ENCODE data around the gene STAM2. TPM values are rescaled to one million over a fixed set of nuclear protein-coding genes. Genes with fewer than 3 reads are reported as not detected.
A peak's percentile ranks its signal among the peaks of the same experiment; 100 is the strongest.

The STAM2 gene
- total RNA-seq, 1 experiment from 2014 or later, result 27.6 TPM

DNA sequence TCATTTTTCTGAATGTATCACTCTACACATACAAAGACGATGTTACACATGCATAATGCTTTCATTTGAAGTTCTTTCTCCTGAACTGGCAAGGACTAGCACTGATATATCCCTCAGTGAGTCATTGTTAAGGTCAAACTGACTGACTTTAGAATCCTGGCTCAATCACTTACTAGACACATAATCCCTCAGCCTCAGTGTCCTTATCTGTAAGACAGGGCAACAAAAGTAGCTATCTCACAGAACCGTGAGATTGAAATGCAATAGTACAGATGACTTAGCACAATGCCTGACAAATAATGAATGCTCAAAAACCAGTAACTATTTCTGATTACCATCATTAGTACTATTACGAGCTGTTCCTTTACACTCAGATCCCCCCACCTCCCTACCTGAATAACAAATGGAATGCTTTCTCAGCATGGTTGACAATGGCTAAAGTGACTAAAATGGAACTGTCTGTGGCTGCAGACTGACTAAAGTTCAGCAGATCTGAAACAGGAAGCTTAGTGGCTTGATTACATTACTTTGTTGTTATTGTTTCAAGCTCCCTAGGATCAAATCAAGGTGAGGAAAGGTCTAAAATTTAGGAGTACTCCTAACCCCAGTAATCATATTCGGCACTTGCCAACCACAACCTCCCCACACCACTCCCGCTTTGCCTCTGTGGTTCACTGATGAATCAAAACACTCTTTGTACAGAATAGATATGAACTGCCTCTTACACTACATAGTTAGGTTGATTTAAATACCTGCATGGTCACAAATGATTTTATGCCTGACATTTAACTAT, 40.9 kb downstream of the STAM2 start:
- H3K9me3 Mint-ChIP-seq (ENCODE audit: unreplicated experiment), result no peaks in the 10 kb centered on the region
- BruUV-seq (replicated peaks), result no TSS peak

DNA sequence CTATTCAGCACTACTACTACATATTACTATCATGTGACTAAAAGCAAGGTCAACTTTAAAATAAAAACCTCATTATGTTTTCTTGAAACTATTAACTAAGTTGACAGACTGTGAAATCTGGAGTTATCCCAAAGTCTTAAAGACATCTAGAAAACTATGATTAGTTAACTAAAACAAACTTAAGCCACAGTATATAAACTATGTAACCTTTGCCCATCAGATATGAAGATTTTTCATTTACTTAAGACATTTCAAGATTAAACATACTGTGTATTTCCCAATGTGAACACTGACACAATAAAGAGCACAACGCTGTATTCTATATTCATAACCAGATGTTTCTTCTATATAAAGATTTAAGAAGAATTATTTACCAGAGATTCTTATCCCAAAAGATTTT, 43.3 kb downstream of the STAM2 start:
- no TSS peak for BruUV-seq (replicated peaks)
- TF ChIP-seq, protein P1, sequence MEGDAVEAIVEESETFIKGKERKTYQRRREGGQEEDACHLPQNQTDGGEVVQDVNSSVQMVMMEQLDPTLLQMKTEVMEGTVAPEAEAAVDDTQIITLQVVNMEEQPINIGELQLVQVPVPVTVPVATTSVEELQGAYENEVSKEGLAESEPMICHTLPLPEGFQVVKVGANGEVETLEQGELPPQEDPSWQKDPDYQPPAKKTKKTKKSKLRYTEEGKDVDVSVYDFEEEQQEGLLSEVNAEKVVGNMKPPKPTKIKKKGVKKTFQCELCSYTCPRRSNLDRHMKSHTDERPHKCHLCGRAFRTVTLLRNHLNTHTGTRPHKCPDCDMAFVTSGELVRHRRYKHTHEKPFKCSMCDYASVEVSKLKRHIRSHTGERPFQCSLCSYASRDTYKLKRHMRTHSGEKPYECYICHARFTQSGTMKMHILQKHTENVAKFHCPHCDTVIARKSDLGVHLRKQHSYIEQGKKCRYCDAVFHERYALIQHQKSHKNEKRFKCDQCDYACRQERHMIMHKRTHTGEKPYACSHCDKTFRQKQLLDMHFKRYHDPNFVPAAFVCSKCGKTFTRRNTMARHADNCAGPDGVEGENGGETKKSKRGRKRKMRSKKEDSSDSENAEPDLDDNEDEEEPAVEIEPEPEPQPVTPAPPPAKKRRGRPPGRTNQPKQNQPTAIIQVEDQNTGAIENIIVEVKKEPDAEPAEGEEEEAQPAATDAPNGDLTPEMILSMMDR (IDR thresholded peaks at IDR 0.05; ENCODE audit: unreplicated experiment), result no peak
- no peaks in the 10 kb centered on the region for H3K4me1 Mint-ChIP-seq (ENCODE audit: insufficient read depth, unreplicated experiment)
- no peak overlapping the region for H3K4me3 Mint-ChIP-seq (ENCODE audit: unreplicated experiment)
- H3K36me3 Mint-ChIP-seq (ENCODE audit: insufficient read depth, unreplicated experiment), result peaks cover 4% of the 10 kb centered on the region
- H3K27ac Mint-ChIP-seq (ENCODE audit: low read depth, unreplicated experiment), result no peak overlapping the region
- CTCF ChIA-PET, result interaction anchor here (0.6 kb wide), 1 partner anchor 10 kb away, joined by 3 read pairs; no protein-coding TSS in a partner anchor
- H3K9me3 Mint-ChIP-seq (ENCODE audit: unreplicated experiment), result no peaks in the 10 kb centered on the region
- intact Hi-C loops (cut with micrococcal nuclease), result no loop called here
- H3K27me3 Mint-ChIP-seq (ENCODE audit: insufficient read depth, unreplicated experiment), result no peaks in the 10 kb centered on the region
- POLR2A ChIA-PET, result no interaction called here
- no peak for DNase-seq (ENCODE audit: unreplicated experiment)

More for the DNA sequence above, 40.9 kb downstream of the STAM2 start:
- TF ChIP-seq, protein P1 (IDR thresholded peaks at IDR 0.05; ENCODE audit: unreplicated experiment), result no peak
- Mint-ChIP-seq H3K27ac (ENCODE audit: low read depth, unreplicated experiment) (no peak overlapping the region), H3K36me3 (ENCODE audit: insufficient read depth, unreplicated experiment) (peaks cover 4% of the 10 kb centered on the region), H3K4me1 (ENCODE audit: insufficient read depth, unreplicated experiment) (no peaks in the 10 kb centered on the region), H3K4me3 (ENCODE audit: unreplicated experiment) (no peak overlapping the region), H3K27me3 (ENCODE audit: insufficient read depth, unreplicated experiment) (no peaks in the 10 kb centered on the region)
- POLR2A ChIA-PET, result interaction anchor here (0.6 kb wide), 1 partner anchor 362 kb away, joined by 3 read pairs; no protein-coding TSS in a partner anchor
- CTCF ChIA-PET, result interaction anchor here (0.6 to 1.2 kb wide), 4 partner anchors 10 to 699 kb away, joined by 3 read pairs; no protein-coding TSS in a partner anchor
- DNase-seq (ENCODE audit: unreplicated experiment), result peak; percentile 17
- intact Hi-C loops (cut with micrococcal nuclease), result no loop called here

DNA sequence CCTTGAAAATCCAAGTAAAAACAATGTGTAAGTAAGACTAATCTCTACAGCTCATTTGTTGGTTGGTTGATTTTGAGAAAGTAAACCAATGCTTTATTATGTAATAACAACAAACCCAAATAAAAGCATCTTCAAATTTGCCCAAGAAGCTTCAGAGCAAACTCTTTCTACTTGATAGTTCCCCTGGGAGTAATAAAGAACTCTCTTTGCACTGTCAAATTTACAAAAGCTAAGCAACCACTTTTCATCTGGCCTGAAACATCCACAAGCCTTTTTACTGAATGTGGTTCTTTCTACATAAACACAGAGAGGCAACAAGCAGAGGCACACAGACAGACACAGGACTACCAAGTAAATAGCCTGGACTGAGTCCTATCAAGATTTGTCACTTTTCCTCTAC, 47.9 kb downstream of the STAM2 start:
- no peaks in the 10 kb centered on the region for H3K4me1 Mint-ChIP-seq (ENCODE audit: insufficient read depth, unreplicated experiment)
- H3K27ac Mint-ChIP-seq (ENCODE audit: low read depth, unreplicated experiment), result no peak overlapping the region
- TF ChIP-seq, protein P1 (IDR thresholded peaks at IDR 0.05; ENCODE audit: unreplicated experiment), result no peak

DNA sequence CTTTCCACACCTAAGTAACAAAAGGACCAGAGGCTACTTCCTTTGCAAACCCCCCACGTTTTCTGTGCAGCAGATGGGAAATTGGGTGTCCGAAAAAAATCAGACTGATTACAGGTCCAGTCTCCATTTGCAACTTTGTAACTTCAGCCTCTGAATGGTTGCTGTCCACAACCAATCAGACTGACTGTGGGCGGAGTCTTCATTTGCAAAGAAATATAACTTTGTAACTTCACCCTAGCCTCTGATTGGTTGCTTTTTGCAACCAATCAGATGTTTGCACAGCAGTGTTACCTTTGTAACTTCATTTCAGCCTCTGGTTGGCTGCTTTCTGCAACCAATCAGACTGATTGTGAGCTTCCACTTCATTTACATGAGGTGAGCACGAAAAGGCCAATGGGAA, 48.9 kb downstream of the STAM2 start:
- ChIA-PET POLR2A (no interaction called here), CTCF (interaction anchor here (1.9 kb wide), 1 partner anchor 9 kb away, joined by 6 read pairs; no protein-coding TSS in a partner anchor)
- H3K36me3 Mint-ChIP-seq (ENCODE audit: insufficient read depth, unreplicated experiment), result peaks cover 10% of the 10 kb centered on the region
- no peaks in the 10 kb centered on the region for H3K9me3 Mint-ChIP-seq (ENCODE audit: unreplicated experiment)
- no TSS peak for BruUV-seq (replicated peaks)
- no peak overlapping the region for H3K27ac Mint-ChIP-seq (ENCODE audit: low read depth, unreplicated experiment)
- H3K4me1 Mint-ChIP-seq (ENCODE audit: insufficient read depth, unreplicated experiment), result no peaks in the 10 kb centered on the region
- no peaks in the 10 kb centered on the region for H3K27me3 Mint-ChIP-seq (ENCODE audit: insufficient read depth, unreplicated experiment)
- no peak for DNase-seq (ENCODE audit: unreplicated experiment)
- TF ChIP-seq, protein P1 (IDR thresholded peaks at IDR 0.05; ENCODE audit: unreplicated experiment), result no peak
- intact Hi-C loops (cut with micrococcal nuclease), result no loop called here
- no peak overlapping the region for H3K4me3 Mint-ChIP-seq (ENCODE audit: unreplicated experiment)

More for the DNA sequence above, 47.9 kb downstream of the STAM2 start:
- ChIA-PET CTCF (interaction anchor here (1.9 kb wide), 1 partner anchor 10 kb away, joined by 6 read pairs; no protein-coding TSS in a partner anchor), POLR2A (no interaction called here)
- peaks cover 4% of the 10 kb centered on the region for H3K36me3 Mint-ChIP-seq (ENCODE audit: insufficient read depth, unreplicated experiment)
- DNase-seq (ENCODE audit: unreplicated experiment), result no peak
- no peaks in the 10 kb centered on the region for H3K27me3 Mint-ChIP-seq (ENCODE audit: insufficient read depth, unreplicated experiment)
- BruUV-seq (replicated peaks), result no TSS peak
- no peak overlapping the region for H3K4me3 Mint-ChIP-seq (ENCODE audit: unreplicated experiment)
- intact Hi-C loops (cut with micrococcal nuclease), result no loop called here
- H3K9me3 Mint-ChIP-seq (ENCODE audit: unreplicated experiment), result no peaks in the 10 kb centered on the region

Measured in MCF 10A (cell line).